GM12878 (cell line): ENCODE results near the gene MSH3. TPM values are rescaled to one million over a fixed set of nuclear protein-coding genes. Genes with fewer than 3 reads are reported as not detected.

Source experiments
- ATAC-seq: fragments of 200-7000 bp; cut with Tn5 transposase; 3 replicates; pipeline ENCODE4 v1.9.1; 2020; ENCODE audit warnings: mild to moderate bottlenecking, moderate library complexity
- BruUV-seq: library from RNA; stranded (reverse); fragments of 400-500 nt; replicated peaks from 2 replicates; lab custom pipeline; 2021; lab: Mats Ljungman, UMichigan
- CTCF ChIA-PET: fragments of 300-600 bp; sonication (Branson Sonifier 250); formaldehyde crosslinking; extraction: SDS; loops from one replicate; lab custom pipeline; 2021; ENCODE audit warnings: inconsistent platforms; lab: Yijun Ruan, JAX
- POLR2A ChIA-PET: fragments of 350-600 bp; formaldehyde crosslinking; extraction: SDS; loops from one replicate; lab custom pipeline; 2021; ENCODE audit warnings: inconsistent platforms; lab: Charles Lee
- RAD21 ChIA-PET: fragments of 300-600 bp; sonication (Branson Sonifier 250); formaldehyde crosslinking; loops from one replicate; lab custom pipeline; 2023; ENCODE audit warnings: antibody characterized with exemption; ENCODE audit not compliant: unreplicated experiment; lab: Charles Lee
- SMC1A ChIA-PET: fragments of 300-600 bp; sonication (Branson Sonifier 250); formaldehyde crosslinking; loops from one replicate; lab custom pipeline; 2023; ENCODE audit not compliant: unreplicated experiment, uncharacterized antibody; lab: Charles Lee
- DNase-seq: peaks from one replicate; pipeline ENCODE4 v3.0.0-alpha.2; 2011; ENCODE audit warnings: low read depth, low spot score
- FAIRE-seq: peaks from 3 replicates; lab custom pipeline; 2011; peaks lifted over from hg19 to GRCh38; lab: Jason Lieb, UNC
- H2AFZ ChIP-seq: 2 replicates; pipeline ENCODE4 v1.6.0; 2011; ENCODE audit warnings: low read depth, low read length, control low read depth; ENCODE audit not compliant: control insufficient read depth
- H3K27ac ChIP-seq: 2 replicates; pipeline ENCODE4 v1.5.1; 2011; ENCODE audit warnings: control low read depth; ENCODE audit not compliant: control insufficient read depth, insufficient read depth
- H3K27me3 ChIP-seq, 2 experiments: replicated peaks in 1 of 2; 2 replicates each; pipeline versions ENCODE4 v1.6.0 to v1.6.1; 2011; ENCODE audit warnings: low read length in 1 of 2; ENCODE audit not compliant: control insufficient read depth in 2 of 2, insufficient read depth in 2 of 2
- H3K36me3 ChIP-seq, 2 experiments: 2 replicates each; pipeline ENCODE4 v1.5.1; 2011; ENCODE audit warnings: low read length in 1 of 2; ENCODE audit not compliant: control insufficient read depth in 2 of 2, insufficient read depth in 2 of 2
- H3K4me1 ChIP-seq: 2 replicates; pipeline ENCODE4 v1.6.1; 2011; ENCODE audit warnings: mild to moderate bottlenecking, low read length, moderate library complexity, mixed read lengths; ENCODE audit not compliant: control insufficient read depth, insufficient read depth
- H3K4me2 ChIP-seq: 2 replicates; pipeline ENCODE4 v1.6.0; 2011; ENCODE audit warnings: control low read depth; ENCODE audit not compliant: control insufficient read depth, insufficient read depth
- H3K4me3 ChIP-seq: fragments of 200-600 bp; sonication (generic); 2 replicates; pipeline ENCODE4 v1.5.1; 2016
- H3K79me2 ChIP-seq: 2 replicates; pipeline ENCODE4 v1.6.0; 2011; ENCODE audit warnings: low read length; ENCODE audit not compliant: control insufficient read depth, insufficient read depth
- H3K9ac ChIP-seq: 2 replicates; pipeline ENCODE4 v1.8.0; 2011; ENCODE audit warnings: low read length, control low read depth, mixed read lengths; ENCODE audit not compliant: control insufficient read depth, insufficient read depth
- H3K9me3 ChIP-seq: replicated peaks from 3 replicates; pipeline ENCODE4 v1.5.1; 2011; ENCODE audit warnings: mild to moderate bottlenecking, low read length; ENCODE audit not compliant: control insufficient read depth, insufficient read depth
- H4K20me1 ChIP-seq: 2 replicates; pipeline ENCODE4 v1.6.0; 2011; ENCODE audit not compliant: control insufficient read depth, insufficient read depth
- PKNOX1 ChIP-seq: fragments of 450-650 bp; IDR thresholded peaks from 2 replicates; pipeline ENCODE4 v1.6.1; 2016; ENCODE audit warnings: mild to moderate bottlenecking
- SKIL ChIP-seq: fragments of 450-650 bp; IDR thresholded peaks from 2 replicates; pipeline ENCODE4 v1.6.1; 2017; ENCODE audit warnings: mild to moderate bottlenecking, low read depth, inconsistent platforms; ENCODE audit not compliant: poor library complexity, severe bottlenecking
- WGBS: methylation state at CpG from one replicate; pipeline ENCODE4 v1.1.6; 2016; ENCODE audit warnings: low lambda C conversion rate; ENCODE audit not compliant: insufficient replicate concordance, insufficient coverage; ENCODE audit errors: missing lambda C conversion rate; 5-methylcytosine and 5-hydroxymethylcytosine counted together
- in situ Hi-C: fragments of 300-500 bp; cut with MboI; formaldehyde crosslinking; loops from 9 replicates; pipeline ENCODE4 v1.14.3; 2018; ENCODE audit warnings: mixed read lengths
- intact Hi-C: fragments of 100-400 bp; cut with micrococcal nuclease; formaldehyde crosslinking; loops from one replicate; pipeline ENCODE4 v1.14.2; 2022; ENCODE audit not compliant: unreplicated experiment
- polyA plus RNA-seq, 11 experiments: library from polyadenylated mRNA; depleted of rRNA in 4 of 11; unstranded in 6 of 11; stranded (reverse) in 5 of 11; fragments of >200 nt; fragmentation: Nextera tagmentation in 4 of 11; fragmentation: Illumina TruSeq in 1 of 11; extraction: Ambion mirVana in 4 of 11; extraction: Trizol in 1 of 11; gene quantifications; 1 replicate in 1 of 11; 2 replicates in 10 of 11; pipeline versions ENCODE4 v1.2.1 to v1.2.3, GENCODE V29; 2011 to 2016; ENCODE audit warnings: inconsistent platforms in 2 of 11, missing spikeins in 2 of 11, low read depth in 1 of 11
- total RNA-seq, 4 experiments: library from RNA; depleted of rRNA in 3 of 4; stranded (reverse); fragments of >200 nt in 3 of 4; fragmentation: Illumina TruSeq in 1 of 4; extraction: Trizol in 1 of 4; gene quantifications; 2 replicates each; pipeline versions ENCODE4 v1.2.1 to v1.2.3, GENCODE V29; 2013 to 2021

The MSH3 gene
- total and polyA plus RNA-seq, 10 of the 15 experiments (the other 5 are each of a cell fraction or from before 2014, with no cell fraction given) = 4.7 to 17.5 (median 12.2) TPM

- H3K79me2 ChIP-seq = no peaks in the 10 kb centered on the region
- CTCF ChIA-PET = interaction anchor here (1.7 kb wide), 1 partner anchor 277 kb away, joined by 4 read pairs; no protein-coding TSS in a partner anchor
- peaks cover 1 to 3% of the 10 kb centered on the region in 2 experiments; a peak in 3 of 4 replicates for H3K36me3 ChIP-seq
- RAD21 ChIA-PET = no interaction called here
- no peak overlapping the region for H3K4me3 ChIP-seq
- intact Hi-C loops (no loop called here), in situ Hi-C loops (no loop called here)
- H2AFZ ChIP-seq = no peak overlapping the region
- WGBS = 0% methylated on average over 1 of the region's 1 CpG
- TF ChIP-seq SKIL (no peak), PKNOX1 (peak; percentile 71)
- SMC1A ChIA-PET = interaction anchor here (1.6 kb wide), 1 partner anchor 47 kb away, joined by 3 read pairs; no protein-coding TSS in a partner anchor
- POLR2A ChIA-PET = no interaction called here
- H3K27ac ChIP-seq = no peak overlapping the region
- FAIRE-seq (no peak), DNase-seq (no peak), ATAC-seq (no peak)
- no peak overlapping the region for H3K9ac ChIP-seq
- no TSS peak for BruUV-seq
- H3K9me3 ChIP-seq = no peaks in the 10 kb centered on the region
- no peaks in the 10 kb centered on the region for H3K27me3 ChIP-seq
- H3K4me2 ChIP-seq = no peak overlapping the region
- H3K4me1 ChIP-seq = peaks cover 24% of the 10 kb centered on the region
- no peaks in the 10 kb centered on the region for H4K20me1 ChIP-seq
Observed at GRCh38 chr5:80757290-80757689, 102.8 kb downstream of the MSH3 start.
